Suprapubic skin (tissue), 3 donors: ENCODE results near the gene DGKH.

Experiments
- CTCF ChIP-seq, 2 donors: fragments of 200-600 bp in 1 of 2; fragments of 450-650 bp in 1 of 2; sonication (generic) in 1 of 2; IDR thresholded peaks; one replicate each; pipeline ENCODE4 v1.5.1; 2016 to 2019; ENCODE audit warnings: antibody characterized with exemption in 2 of 2, mild to moderate bottlenecking in 1 of 2, moderate library complexity in 1 of 2
- EP300 ChIP-seq: sonication (generic); formaldehyde crosslinking; IDR thresholded peaks from one replicate; pipeline ENCODE4 v1.6.1; 2017; ENCODE audit warnings: antibody characterized with exemption
- POLR2A ChIP-seq, 2 donors: fragments of 450-650 bp; IDR thresholded peaks; one replicate each; pipeline ENCODE4 v1.6.1; 2017; ENCODE audit warnings: antibody characterized with exemption in 2 of 2, mild to moderate bottlenecking in 2 of 2, moderate library complexity in 2 of 2

GRCh38 chr13:42036711-42037110 lies 11.7 kb upstream of the DGKH start:
- TF ChIP-seq CTCF (IDR thresholded peaks at IDR 0.05): no peak
- no peak for TF ChIP-seq EP300
- no peak for TF ChIP-seq POLR2A (IDR thresholded peaks at IDR 0.05)
